K562 (cell line): ENCODE data around the gene RYR3. TPM values are rescaled to one million over a fixed set of nuclear protein-coding genes. Genes with fewer than 3 reads are reported as not detected.

ENCODE experiments used
- ATAC-seq: fragments of 200-7000 bp; cut with Tn5 transposase; 3 replicates; pipeline ENCODE4 v1.9.1; 2020; ENCODE audit warnings: moderate library complexity
- BruUV-seq: library from RNA; stranded (reverse); fragments of 400-500 nt; replicated peaks from 2 replicates; lab custom pipeline; 2021; lab: Mats Ljungman, UMichigan
- CTCF ChIA-PET: fragments of 300-600 bp; formaldehyde crosslinking; extraction: SDS; loops from one replicate; lab custom pipeline; 2021; ENCODE audit warnings: low intra/inter-chr PET ratio; lab: Yijun Ruan, JAX
- POLR2A ChIA-PET: fragments of 300-600, 350-650 bp; sonication (Branson Sonifier 250); formaldehyde crosslinking; extraction: SDS; loops from one replicate; lab custom pipeline; 2021; ENCODE audit warnings: antibody characterized with exemption, inconsistent platforms; lab: Yijun Ruan, JAX
- DNase-seq, 4 experiments: peaks; one replicate each; pipeline versions ENCODE4 v3.0.0 to v3.0.0-alpha.2; 2011 to 2018; ENCODE audit warnings: low spot score in 3 of 4, mixed read lengths in 3 of 4; ENCODE audit errors: extremely low read depth in 1 of 4
- FAIRE-seq: peaks from 2 replicates; lab custom pipeline; 2011; peaks lifted over from hg19 to GRCh38; lab: Jason Lieb, UNC
- H2AFZ ChIP-seq: 2 replicates; pipeline ENCODE4 v1.6.0; 2011; ENCODE audit warnings: low read depth, low read length, control low read depth, inconsistent platforms
- H3K27ac ChIP-seq: fragments of 200-600 bp; 3 replicates; pipeline ENCODE4 v1.8.0; 2011; ENCODE audit warnings: low read depth, mild to moderate bottlenecking, control low read depth, inconsistent platforms, low read length, moderate library complexity, mixed read lengths; ENCODE audit errors: extremely low read depth
- H3K27me3 ChIP-seq, 2 experiments: fragments of 300-600 bp in 1 of 2; 2 replicates in 1 of 2; 3 replicates in 1 of 2; pipeline versions ENCODE4 v1.6.0 to v1.8.0; 2011; ENCODE audit warnings: inconsistent platforms in 2 of 2, low read length in 2 of 2, mild to moderate bottlenecking in 1 of 2, mixed read lengths in 1 of 2, moderate library complexity in 1 of 2; ENCODE audit not compliant: control insufficient read depth in 2 of 2, insufficient read depth in 2 of 2
- H3K36me3 ChIP-seq: fragments of 300-600 bp; 3 replicates; pipeline ENCODE4 v1.8.0; 2011; ENCODE audit warnings: mild to moderate bottlenecking, low read length, inconsistent platforms; ENCODE audit not compliant: control insufficient read depth, insufficient read depth
- H3K4me1 ChIP-seq, 2 experiments: fragments of 200-600 bp in 1 of 2; replicated peaks in 1 of 2; 2 replicates in 1 of 2; 3 replicates in 1 of 2; pipeline versions ENCODE4 v1.5.1 to v1.8.0; 2011; ENCODE audit warnings: inconsistent platforms in 2 of 2, low read length in 2 of 2, mild to moderate bottlenecking in 1 of 2, mixed read lengths in 1 of 2, moderate library complexity in 1 of 2; ENCODE audit not compliant: control insufficient read depth in 2 of 2, insufficient read depth in 2 of 2
- H3K4me2 ChIP-seq: 2 replicates; pipeline ENCODE4 v1.6.1; 2011; ENCODE audit warnings: low read length, control low read depth, inconsistent platforms, mixed read lengths; ENCODE audit not compliant: insufficient read depth
- H3K4me3 ChIP-seq: fragments of 200-600 bp; sonication (generic), shearing (Covaris generic); 2 replicates; pipeline ENCODE4 v1.5.1; 2016; ENCODE audit warnings: control low read depth, inconsistent platforms
- H3K79me2 ChIP-seq: fragments of 200-600 bp; 3 replicates; pipeline ENCODE4 v1.8.0; 2011; ENCODE audit warnings: low read length, inconsistent platforms; ENCODE audit not compliant: control insufficient read depth, insufficient read depth
- H3K9ac ChIP-seq, 2 experiments: 2 replicates each; pipeline versions ENCODE4 v1.6.0 to v1.6.1; 2011; ENCODE audit warnings: low read depth in 2 of 2, low read length in 2 of 2, control low read depth in 1 of 2, inconsistent platforms in 1 of 2, mild to moderate bottlenecking in 1 of 2, mixed read lengths in 1 of 2; ENCODE audit not compliant: insufficient read depth in 1 of 2
- H3K9me1 ChIP-seq: one replicate; pipeline ENCODE4 v1.6.0; 2011; ENCODE audit warnings: inconsistent platforms, mild to moderate bottlenecking, low read length, moderate library complexity; ENCODE audit not compliant: control insufficient read depth, insufficient read depth
- H3K9me3 ChIP-seq: replicated peaks from 2 replicates; pipeline ENCODE4 v1.5.1; 2011; ENCODE audit warnings: low read depth, low read length, inconsistent platforms; ENCODE audit not compliant: control insufficient read depth, insufficient read depth
- H4K20me1 ChIP-seq: replicated peaks from 2 replicates; pipeline ENCODE4 v1.6.1; 2011; ENCODE audit warnings: low read length, inconsistent platforms, mixed read lengths; ENCODE audit not compliant: control insufficient read depth, insufficient read depth
- BCLAF1 ChIP-seq, 2 experiments: fragments of 450-650 bp in 1 of 2; IDR thresholded peaks; 2 replicates each; pipeline ENCODE4 v1.6.1; 2011 to 2017; ENCODE audit warnings: low read depth in 2 of 2, antibody characterized with exemption in 1 of 2, borderline replicate concordance in 1 of 2, low read length in 1 of 2, mild to moderate bottlenecking in 1 of 2, mixed read lengths in 1 of 2; ENCODE audit not compliant: control insufficient read depth in 1 of 2
- KLF6 ChIP-seq: fragments of 250-450 bp; sonication (Bioruptor Pico); IDR thresholded peaks from 2 replicates; pipeline ENCODE4 v1.4.0; 2020; ENCODE audit warnings: mild to moderate bottlenecking, moderate library complexity, borderline replicate concordance
- NKRF ChIP-seq: fragments of 450-650 bp; IDR thresholded peaks from 2 replicates; pipeline ENCODE4 v1.6.1; 2016; ENCODE audit warnings: borderline replicate concordance
- NR0B1 ChIP-seq: fragments of 450-650 bp; IDR thresholded peaks from one replicate; pipeline ENCODE4 v1.6.1; 2018; ENCODE audit warnings: mild to moderate bottlenecking, moderate library complexity; ENCODE audit not compliant: partially characterized antibody
- PHF20 ChIP-seq: fragments of 450-650 bp; IDR thresholded peaks from 2 replicates; pipeline ENCODE4 v1.6.1; 2018; ENCODE audit not compliant: partially characterized antibody
- SAP30 ChIP-seq: fragments of 200-600 bp; sonication (generic); IDR thresholded peaks from 2 replicates; pipeline ENCODE4 v1.6.1; 2012; ENCODE audit warnings: borderline replicate concordance, low read depth, mild to moderate bottlenecking, moderate library complexity, low read length, control low read depth, inconsistent platforms; ENCODE audit not compliant: insufficient read depth, poor library complexity, severe bottlenecking
- TBL1XR1 ChIP-seq, 2 experiments: IDR thresholded peaks; 2 replicates each; pipeline ENCODE4 v1.6.1; 2012; ENCODE audit warnings: improper control_type of control experiment in 2 of 2, low read length in 2 of 2, mild to moderate bottlenecking in 1 of 2
- WGBS: fragments of 100-300 bp; shearing (Covaris generic); methylation state at CpG from one replicate; pipeline ENCODE4 v1.1.6; 2016; ENCODE audit warnings: low coverage, mixed read lengths; ENCODE audit not compliant: insufficient coverage; ENCODE audit errors: missing lambda C conversion rate; 5-methylcytosine and 5-hydroxymethylcytosine counted together
- in situ Hi-C: fragments of 300-500 bp; cut with MboI; formaldehyde crosslinking; loops from 4 replicates; pipeline ENCODE4 v1.15.0; 2018; ENCODE audit warnings: inconsistent platforms, mixed read lengths
- intact Hi-C: fragments of 100-400 bp; cut with micrococcal nuclease; formaldehyde crosslinking; loops from 2 replicates; pipeline ENCODE4 v1.14.2; 2022
- polyA plus RNA-seq, 8 experiments: library from polyadenylated mRNA; depleted of rRNA in 4 of 8; stranded (reverse) in 5 of 8; unstranded in 3 of 8; fragments of >200 nt; fragmentation: Nextera tagmentation in 2 of 8; fragmentation: Illumina TruSeq in 1 of 8; extraction: Ambion mirVana in 2 of 8; extraction: Trizol in 1 of 8; gene quantifications; 2 replicates each; pipeline versions ENCODE4 v1.2.1 to v1.2.3, GENCODE V29; 2011 to 2014; ENCODE audit warnings: inconsistent platforms in 1 of 8, missing spikeins in 1 of 8
- total RNA-seq, 7 experiments: library from RNA; depleted of rRNA in 6 of 7; stranded (reverse); fragments of >200 nt in 6 of 7; fragmentation: Illumina TruSeq in 2 of 7; extraction: Trizol in 2 of 7; gene quantifications; 2 replicates each; pipeline versions ENCODE4 v1.2.1 to v1.2.3, GENCODE V29; 2011 to 2021; ENCODE audit warnings: low replicate concordance in 1 of 7

The RYR3 gene
- total and polyA plus RNA-seq, 9 of the 15 experiments (the other 6 are each of a cell fraction or from before 2014, with no cell fraction given), result 0.04 TPM; not detected in 8

GRCh38 chr15:33489335-33489734 is 178.6 kb downstream of the RYR3 start:
- Histone ChIP-seq H2AFZ (no peak overlapping the region), H3K27ac (no peak overlapping the region), H3K27me3 (no peaks in the 10 kb centered on the region), H4K20me1 (no peaks in the 10 kb centered on the region), H3K36me3 (no peaks in the 10 kb centered on the region), H3K9me1 (no peaks in the 10 kb centered on the region), H3K9me3 (no peaks in the 10 kb centered on the region), H3K4me1 (no peaks in the 10 kb centered on the region), H3K4me2 (no peak overlapping the region), H3K9ac (no peak overlapping the region), H3K79me2 (no peaks in the 10 kb centered on the region), H3K4me3 (no peak overlapping the region)
- ATAC-seq (no peak), FAIRE-seq (no peak), DNase-seq (no peak)
- BruUV-seq, result no TSS peak
- CTCF ChIA-PET, result no interaction called here
- in situ Hi-C loops (no loop called here), intact Hi-C loops (no loop called here)
- TF ChIP-seq BCLAF1 (IDR thresholded peaks at IDR 0.05; ENCODE audit: borderline replicate concordance in 1 of 2, control insufficient read depth in 1 of 2, low read depth in 2 of 2, low read length in 1 of 2), result no peak
- no peak for TF ChIP-seq NR0B1
- no peak for TF ChIP-seq SAP30
- no peak for TF ChIP-seq NKRF
- TF ChIP-seq KLF6, result no peak
- no peak for TF ChIP-seq PHF20
- TF ChIP-seq TBL1XR1 (IDR thresholded peaks at IDR 0.05; ENCODE audit: low read length in 2 of 2), result no peak
- WGBS, result 2% methylated on average over 3 of the region's 3 CpGs
- POLR2A ChIA-PET, result no interaction called here
